HepG2 (cell line): ENCODE data around the gene SCAF4. TPM values are rescaled to one million over a fixed set of nuclear protein-coding genes. Genes with fewer than 3 reads are reported as not detected.

ENCODE experiments used
- ATAC-seq: fragments of 200-7000 bp; cut with Tn5 transposase; 3 replicates; pipeline ENCODE4 v1.9.1; 2020; ENCODE audit warnings: mild to moderate bottlenecking, moderate library complexity
- BruUV-seq: library from RNA; stranded (reverse); fragments of 400-500 nt; replicated peaks from 2 replicates; lab custom pipeline; 2021; lab: Mats Ljungman, UMichigan
- CTCF ChIA-PET: fragments of 300-600 bp; formaldehyde crosslinking; extraction: SDS; loops from one replicate; lab custom pipeline; 2021; ENCODE audit warnings: low total read pairs, inconsistent platforms, low intra/inter-chr PET ratio; lab: Yijun Ruan, JAX
- POLR2A ChIA-PET: fragments of 350-600 bp; sonication (Branson Sonifier 250); formaldehyde crosslinking; loops from one replicate; lab custom pipeline; 2020; ENCODE audit warnings: antibody characterized with exemption, inconsistent platforms; lab: Yijun Ruan, JAX
- DNase-seq: peaks from one replicate; pipeline ENCODE4 v3.0.0-alpha.2; 2015; ENCODE audit warnings: low spot score
- FAIRE-seq: peaks from 3 replicates; lab custom pipeline; 2011; peaks lifted over from hg19 to GRCh38; lab: Jason Lieb, UNC
- H2AFZ ChIP-seq: one replicate; pipeline ENCODE4 v1.6.1; 2011; ENCODE audit warnings: low read length, inconsistent platforms
- H3K27ac ChIP-seq: fragments of 300-600 bp; 3 replicates; pipeline ENCODE4 v1.8.0; 2011; ENCODE audit warnings: mixed run types, mild to moderate bottlenecking, mixed read lengths, low read length, inconsistent platforms; ENCODE audit not compliant: insufficient read depth; ENCODE audit errors: extremely low read length
- H3K27me3 ChIP-seq, 2 experiments: fragments of 200-600 bp in 1 of 2; 2 replicates in 1 of 2; 3 replicates in 1 of 2; pipeline versions ENCODE4 v1.6.0 to v1.8.0; 2011; ENCODE audit warnings: low read length in 2 of 2, mild to moderate bottlenecking in 2 of 2, moderate library complexity in 2 of 2, inconsistent platforms in 1 of 2; ENCODE audit not compliant: insufficient read depth in 2 of 2, control insufficient read depth in 1 of 2
- H3K36me3 ChIP-seq, 2 experiments: fragments of 200-600 bp in 1 of 2; replicated peaks in 1 of 2; 2 replicates in 1 of 2; 3 replicates in 1 of 2; pipeline versions ENCODE4 v1.5.1 to v1.8.0; 2011; ENCODE audit warnings: low read length in 2 of 2, inconsistent platforms in 1 of 2; ENCODE audit not compliant: insufficient read depth in 2 of 2, control insufficient read depth in 1 of 2
- H3K4me1 ChIP-seq: 2 replicates; pipeline ENCODE4 v1.5.1; 2012; ENCODE audit warnings: low read length, inconsistent platforms; ENCODE audit not compliant: insufficient read depth
- H3K4me2 ChIP-seq: 2 replicates; pipeline ENCODE4 v1.6.0; 2011; ENCODE audit warnings: low read depth, low read length, inconsistent platforms
- H3K4me3 ChIP-seq, 3 experiments: fragments of 200-600 bp in 1 of 3; sonication (generic), shearing (Covaris generic) in 1 of 3; replicated peaks in 1 of 3; 2 replicates each; pipeline ENCODE4 v1.5.1; 2011 to 2016; ENCODE audit warnings: low read length in 3 of 3, inconsistent platforms in 2 of 3, low read depth in 2 of 3, mild to moderate bottlenecking in 2 of 3, control low read depth in 1 of 3, mixed read lengths in 1 of 3; ENCODE audit not compliant: insufficient read depth in 1 of 3
- H3K79me2 ChIP-seq: one replicate; pipeline ENCODE4 v1.6.1; 2011; ENCODE audit warnings: low read length, inconsistent platforms; ENCODE audit not compliant: insufficient read depth
- H3K9ac ChIP-seq: 2 replicates; pipeline ENCODE4 v1.6.0; 2011; ENCODE audit warnings: mild to moderate bottlenecking, low read depth, low read length, inconsistent platforms; ENCODE audit not compliant: insufficient read depth
- H3K9me3 ChIP-seq: 2 replicates; pipeline ENCODE4 v1.5.1; 2012; ENCODE audit warnings: mild to moderate bottlenecking, low read length
- H4K20me1 ChIP-seq: 2 replicates; pipeline ENCODE4 v1.6.0; 2011; ENCODE audit warnings: inconsistent platforms, mild to moderate bottlenecking, low read length, moderate library complexity; ENCODE audit not compliant: insufficient read depth
- AGO1 ChIP-seq: fragments of 200-400 bp; formaldehyde crosslinking; IDR thresholded peaks from 2 replicates; pipeline ENCODE4 v1.6.1; 2017; ENCODE audit warnings: mild to moderate bottlenecking, low read depth, low read length, moderate library complexity; ENCODE audit not compliant: poor library complexity, severe bottlenecking
- CERS6 ChIP-seq: sonication (generic); formaldehyde crosslinking; IDR thresholded peaks from 2 replicates; pipeline ENCODE4 v1.5.0; 2020; ENCODE audit warnings: missing genetic modification reagents
- CREM ChIP-seq, 2 experiments: sonication (generic) in 1 of 2; formaldehyde crosslinking in 1 of 2; IDR thresholded peaks; 2 replicates each; pipeline versions ENCODE4 v1.4.0 to v1.6.1; 2016 to 2020; ENCODE audit warnings: antibody characterized with exemption in 1 of 2, mild to moderate bottlenecking in 1 of 2, missing genetic modification reagents in 1 of 2
- GFI1 ChIP-seq: sonication (generic); formaldehyde crosslinking; IDR thresholded peaks from 2 replicates; pipeline ENCODE4 v1.5.0; 2020; ENCODE audit warnings: missing genetic modification reagents, mild to moderate bottlenecking, borderline replicate concordance
- GTF3A ChIP-seq: sonication (generic); formaldehyde crosslinking; conservative IDR thresholded peaks from 2 replicates; pipeline ENCODE4 v1.4.0; 2020; ENCODE audit warnings: mild to moderate bottlenecking, missing genetic modification reagents
- HDAC2 ChIP-seq: sonication (generic); formaldehyde crosslinking; IDR thresholded peaks from 2 replicates; pipeline ENCODE4 v1.4.0; 2020; ENCODE audit warnings: missing genetic modification reagents
- HOMEZ ChIP-seq: IDR thresholded peaks from 2 replicates; pipeline ENCODE4 v1.6.1; 2016; ENCODE audit warnings: low read depth
- LCORL ChIP-seq, 2 experiments: fragments of 450-650 bp in 1 of 2; sonication (generic) in 1 of 2; formaldehyde crosslinking in 1 of 2; IDR thresholded peaks; 2 replicates each; pipeline versions ENCODE4 v1.5.0 to v1.6.1; 2017 to 2020; ENCODE audit warnings: antibody characterized with exemption in 1 of 2, missing genetic modification reagents in 1 of 2
- PHF21A ChIP-seq: sonication (generic); formaldehyde crosslinking; IDR thresholded peaks from 2 replicates; pipeline ENCODE4 v1.5.0; 2020; ENCODE audit warnings: mild to moderate bottlenecking, missing genetic modification reagents
- RORA ChIP-seq: sonication (generic); formaldehyde crosslinking; IDR thresholded peaks from 2 replicates; pipeline ENCODE4 v1.5.0; 2020; ENCODE audit warnings: mild to moderate bottlenecking, missing genetic modification reagents, moderate library complexity
- SALL2 ChIP-seq: sonication (generic); formaldehyde crosslinking; IDR thresholded peaks from 2 replicates; pipeline ENCODE4 v1.8.1; 2023; ENCODE audit warnings: mild to moderate bottlenecking, missing genetic modification reagents, inconsistent platforms
- SYNCRIP ChIP-seq: fragments of 200-400 bp; formaldehyde crosslinking; IDR thresholded peaks from 2 replicates; pipeline ENCODE4 v1.6.1; 2018; ENCODE audit warnings: mild to moderate bottlenecking, low read depth, low read length; ENCODE audit not compliant: insufficient read depth
- U2AF1 ChIP-seq: fragments of 200-400 bp; formaldehyde crosslinking; optimal IDR thresholded peaks from 2 replicates; pipeline ENCODE3; 2017; ENCODE audit warnings: mild to moderate bottlenecking, low read depth, low read length
- ZBTB25 ChIP-seq: IDR thresholded peaks from 2 replicates; pipeline ENCODE4 v1.6.1; 2018; ENCODE audit warnings: missing genetic modification reagents
- ZMYM3 ChIP-seq: sonication (generic); formaldehyde crosslinking; IDR thresholded peaks from 2 replicates; pipeline ENCODE4 v1.5.1; 2020; ENCODE audit warnings: mild to moderate bottlenecking, missing genetic modification reagents
- ZNF296 ChIP-seq: sonication (generic); formaldehyde crosslinking; conservative IDR thresholded peaks from 2 replicates; pipeline ENCODE4 v1.5.0; 2020; ENCODE audit warnings: mild to moderate bottlenecking, missing genetic modification reagents
- ZNF512B ChIP-seq: sonication (generic); formaldehyde crosslinking; IDR thresholded peaks from 2 replicates; pipeline ENCODE4 v1.5.1; 2020; ENCODE audit warnings: missing genetic modification reagents, mild to moderate bottlenecking, borderline replicate concordance
- ZNF549 ChIP-seq: sonication (generic); formaldehyde crosslinking; IDR thresholded peaks from 2 replicates; pipeline ENCODE4 v1.5.0; 2020; ENCODE audit warnings: missing genetic modification reagents
- ZNF891 ChIP-seq: sonication (generic); formaldehyde crosslinking; IDR thresholded peaks from 2 replicates; pipeline ENCODE4 v1.5.0; 2020; ENCODE audit warnings: mild to moderate bottlenecking, missing genetic modification reagents
- ZSCAN9 ChIP-seq: IDR thresholded peaks from 2 replicates; pipeline ENCODE4 v1.6.1; 2016; ENCODE audit warnings: borderline replicate concordance
- WGBS: methylation state at CpG from one replicate; pipeline ENCODE4 v1.1.6; 2017; ENCODE audit warnings: low lambda C conversion rate; 5-methylcytosine and 5-hydroxymethylcytosine counted together
- in situ Hi-C: cut with HindIII; loops from 2 replicates; pipeline ENCODE4 v1.10.0; 2017; ENCODE audit warnings: low pct_unique_long_range_greater_than_20kb; ENCODE audit not compliant: extremely low pct_ligation_motif_present
- intact Hi-C: fragments of 100-400 bp; cut with micrococcal nuclease; formaldehyde crosslinking; loops from one replicate; pipeline ENCODE4 v1.10.0; 2022; ENCODE audit not compliant: unreplicated experiment
- polyA plus RNA-seq, 8 experiments: library from polyadenylated mRNA; depleted of rRNA in 3 of 8; stranded (reverse) in 7 of 8; unstranded in 1 of 8; fragments of >200 nt; fragmentation: Illumina TruSeq in 4 of 8; extraction: Trizol in 4 of 8; gene quantifications; 2 replicates each; pipeline versions ENCODE4 v1.2.1 to v1.2.3, GENCODE V29; 2011 to 2016; ENCODE audit warnings: low read depth in 4 of 8, missing spikeins in 1 of 8, mixed read lengths in 1 of 8; ENCODE audit not compliant: insufficient read depth in 1 of 8
- total RNA-seq, 5 experiments: library from RNA; depleted of rRNA; stranded (reverse); fragments of >200 nt; fragmentation: Illumina TruSeq; extraction: Trizol; gene quantifications; 2 replicates each; pipeline ENCODE4 v1.2.3, GENCODE V29; 2016; ENCODE audit warnings: low read depth in 1 of 5

Gene SCAF4
- total and polyA plus RNA-seq, 2 of the 13 experiments (the other 11 are each of a cell fraction or from before 2014, with no cell fraction given), result 9.1 to 11.5 TPM

GRCh38 chr21:31659286-31659535 is 72.7 kb downstream of the SCAF4 start:
- Histone ChIP-seq H3K4me3 (peak overlapping the region; percentile 58 to 91 (median 88)), H4K20me1 (peaks cover 29% of the 10 kb centered on the region), H2AFZ (peak overlapping the region; percentile 25), H3K27ac (peak overlapping the region; percentile 83), H3K9ac (peak overlapping the region; percentile 85), H3K4me2 (peak overlapping the region; percentile 81), H3K27me3 (no peaks in the 10 kb centered on the region), H3K36me3 (peaks cover 1 to 17% of the 10 kb centered on the region in 2 experiments), H3K79me2 (peaks cover 42% of the 10 kb centered on the region), H3K9me3 (no peaks in the 10 kb centered on the region), H3K4me1 (peaks cover 57% of the 10 kb centered on the region)
- ChIA-PET CTCF (no interaction called here), POLR2A (no interaction called here)
- DNase-seq (no peak), FAIRE-seq (peak; percentile 70), ATAC-seq (peak; percentile 46)
- BruUV-seq, result no TSS peak
- in situ Hi-C loops, result no loop called here
- whole genome bisulfite sequencing, result 2% methylated on average over 6 of the region's 18 CpGs
- intact Hi-C loops, result no loop called here
- TF ChIP-seq ZSCAN9 (CRISPR knock-in tag) (peak; percentile 44; the same call in 1 of the 2 replicates), CREM (IDR thresholded peaks at IDR 0.05) (no peak), CREM (CRISPR knock-in tag; IDR thresholded peaks at IDR 0.05) (no peak), ZNF296 (CRISPR knock-in tag) (no peak), HDAC2 (CRISPR knock-in tag) (peak; percentile 48; the same call in 1 of the 2 replicates), PHF21A (no peak), ZBTB25 (CRISPR knock-in tag) (no peak), CERS6 (CRISPR knock-in tag) (no peak), U2AF1 (no peak), SALL2 (CRISPR knock-in tag) (no peak), LCORL (IDR thresholded peaks at IDR 0.05) (no peak), LCORL (CRISPR knock-in tag; IDR thresholded peaks at IDR 0.05) (peak; percentile 72), HOMEZ (CRISPR knock-in tag) (0 out of 2 replicates have a peak, but pooled peaks have one; percentile 38), SYNCRIP (no peak), ZMYM3 (CRISPR knock-in tag) (no peak), GTF3A (0 out of 2 replicates have a peak, but pooled peaks have one; percentile 19), ZNF891 (no peak), RORA (CRISPR knock-in tag) (no peak), ZNF512B (no peak), ZNF549 (CRISPR knock-in tag) (no peak), GFI1 (CRISPR knock-in tag) (0 out of 2 replicates have a peak, but pooled peaks have one; percentile 43), AGO1 (no peak)
